ENCODE data around the gene FOXO6.

FOXO6 gene

DNA sequence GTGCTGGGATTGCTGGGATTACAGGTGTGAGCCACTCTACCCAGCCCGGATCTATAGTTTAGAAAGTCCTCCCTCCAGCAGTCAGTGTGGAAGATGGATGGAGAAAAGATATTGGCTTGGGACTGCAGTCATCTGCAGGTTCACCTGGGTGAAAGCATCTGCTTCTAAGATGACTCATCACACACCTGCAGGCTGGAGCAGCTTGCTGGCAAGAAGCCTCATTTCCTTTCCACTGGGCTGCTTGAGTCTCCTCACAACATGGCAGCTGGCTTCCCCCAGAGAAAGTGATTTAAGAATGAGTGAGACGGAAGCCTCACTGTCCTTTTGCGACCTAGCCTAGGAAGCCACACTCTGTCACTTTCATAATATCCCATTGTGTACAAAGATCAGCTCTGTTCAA lies 50.0 kb downstream of the FOXO6 start:
- DNase-seq, result no peak

DNA sequence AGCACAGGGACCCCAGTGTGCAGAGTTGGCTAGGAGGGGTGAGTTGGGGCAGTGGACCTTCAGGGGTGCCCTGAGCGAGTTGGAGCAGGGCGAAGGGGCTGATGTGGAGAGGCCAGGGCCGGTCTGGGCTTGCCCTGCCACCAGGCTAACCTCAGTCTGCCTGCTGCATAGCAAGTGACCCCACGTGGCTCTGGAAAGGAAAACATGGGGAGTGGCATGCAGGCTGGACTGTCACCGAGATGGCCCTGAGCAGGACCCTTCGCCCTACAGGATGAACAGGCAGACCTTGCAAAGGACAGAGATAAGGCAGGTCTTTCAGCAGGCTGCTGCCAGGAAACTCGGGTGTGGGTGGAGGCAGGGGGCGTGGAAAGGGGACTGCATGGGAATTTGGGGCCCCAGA lies 51.5 kb downstream of the FOXO6 start:
- no peak for DNase-seq

DNA sequence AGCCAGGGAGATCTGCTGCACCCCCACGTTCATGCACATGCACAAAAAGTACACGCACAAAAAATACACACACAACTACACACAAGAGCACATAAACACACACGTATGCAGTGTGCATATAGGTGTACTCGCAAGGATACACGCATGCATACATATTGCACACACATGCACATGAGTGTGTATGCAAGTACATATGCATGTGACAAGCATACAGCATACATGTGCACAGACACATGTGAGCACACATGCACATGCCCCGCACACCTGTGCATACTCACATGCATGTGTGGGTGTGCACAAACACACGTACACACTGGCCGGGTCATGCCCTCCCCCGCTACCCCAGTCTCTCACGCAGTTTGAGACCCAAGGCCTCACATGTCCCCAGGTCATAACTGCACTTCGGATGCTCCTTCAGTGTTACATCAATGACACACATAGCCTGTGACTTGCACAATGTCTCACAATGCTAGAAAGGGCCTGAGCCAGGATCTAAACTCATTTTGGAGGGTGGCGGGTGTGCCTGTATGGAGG lies 52.6 kb downstream of the FOXO6 start:
- DNase-seq, result no peak

DNA sequence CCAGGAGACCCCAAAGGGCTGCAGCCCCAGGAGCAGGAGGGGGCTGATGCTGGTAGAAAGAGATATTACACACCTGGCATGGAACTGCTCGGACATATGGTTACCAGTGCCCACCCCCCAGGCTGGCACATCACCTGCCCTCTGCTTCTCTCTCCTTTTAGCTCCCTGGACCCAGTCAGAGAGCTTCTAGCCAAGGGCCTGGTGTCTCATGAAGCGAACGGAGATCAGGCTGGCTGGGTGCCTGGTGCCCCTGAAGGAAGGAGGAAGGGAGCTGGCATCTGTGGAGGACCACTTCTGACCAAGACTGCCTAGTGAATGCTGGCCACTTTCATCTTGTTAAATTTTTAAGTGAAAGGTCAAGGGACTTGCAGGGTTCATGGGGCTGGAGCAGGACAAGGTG lies 53.1 kb downstream of the FOXO6 start:
- no peak for DNase-seq

DNA sequence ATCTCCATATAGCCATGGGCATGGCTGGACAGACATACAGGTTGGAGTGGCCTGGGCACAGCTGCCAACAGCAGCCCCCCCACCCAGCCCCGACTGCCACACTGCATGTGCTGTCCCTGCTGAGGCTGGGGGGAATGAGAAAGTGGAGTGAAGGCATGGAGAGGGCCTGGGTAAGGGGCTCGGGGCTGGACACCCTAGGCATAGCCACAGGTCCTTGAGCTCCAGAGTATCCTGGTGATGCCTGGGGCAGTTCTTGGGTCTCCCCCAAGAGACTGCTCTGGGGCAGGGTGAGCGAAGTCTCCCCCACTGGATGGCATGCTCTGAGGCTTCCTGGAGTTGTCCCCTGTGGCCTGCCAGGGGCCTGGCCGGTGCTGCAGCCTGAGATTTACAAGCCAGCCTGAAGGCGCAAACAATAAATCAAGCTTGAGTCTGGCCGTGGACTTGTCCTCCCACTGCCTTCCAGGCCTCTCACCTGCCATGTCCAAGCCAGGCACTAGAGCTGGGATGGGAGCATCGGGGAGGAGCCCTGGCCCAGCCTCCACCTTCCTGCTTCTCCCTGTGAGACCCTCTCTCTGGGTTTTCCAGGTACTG lies 53.6 kb downstream of the FOXO6 start:
- DNase-seq, result no peak

DNA sequence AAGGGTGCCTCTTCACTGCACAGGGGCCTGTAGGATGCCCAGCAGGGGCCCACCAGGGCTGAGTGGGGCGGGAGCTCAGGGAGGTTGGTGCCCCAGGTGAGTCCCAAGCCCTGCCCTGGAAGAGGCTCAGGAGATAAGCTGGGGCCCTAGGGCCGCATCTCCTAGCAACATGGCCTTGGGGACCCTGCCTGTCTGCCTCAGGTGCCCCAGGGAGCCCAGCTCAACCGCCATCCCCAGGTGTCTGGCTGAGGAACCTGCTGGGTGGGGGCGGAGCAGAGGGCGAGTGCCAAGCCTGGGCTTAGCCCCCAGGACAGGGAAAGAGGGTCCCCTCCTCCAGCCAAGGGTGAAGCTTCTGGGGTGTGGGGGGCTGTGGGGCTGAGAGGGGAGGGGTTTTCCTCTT lies 54.8 kb downstream of the FOXO6 start:
- no peak for DNase-seq

DNA sequence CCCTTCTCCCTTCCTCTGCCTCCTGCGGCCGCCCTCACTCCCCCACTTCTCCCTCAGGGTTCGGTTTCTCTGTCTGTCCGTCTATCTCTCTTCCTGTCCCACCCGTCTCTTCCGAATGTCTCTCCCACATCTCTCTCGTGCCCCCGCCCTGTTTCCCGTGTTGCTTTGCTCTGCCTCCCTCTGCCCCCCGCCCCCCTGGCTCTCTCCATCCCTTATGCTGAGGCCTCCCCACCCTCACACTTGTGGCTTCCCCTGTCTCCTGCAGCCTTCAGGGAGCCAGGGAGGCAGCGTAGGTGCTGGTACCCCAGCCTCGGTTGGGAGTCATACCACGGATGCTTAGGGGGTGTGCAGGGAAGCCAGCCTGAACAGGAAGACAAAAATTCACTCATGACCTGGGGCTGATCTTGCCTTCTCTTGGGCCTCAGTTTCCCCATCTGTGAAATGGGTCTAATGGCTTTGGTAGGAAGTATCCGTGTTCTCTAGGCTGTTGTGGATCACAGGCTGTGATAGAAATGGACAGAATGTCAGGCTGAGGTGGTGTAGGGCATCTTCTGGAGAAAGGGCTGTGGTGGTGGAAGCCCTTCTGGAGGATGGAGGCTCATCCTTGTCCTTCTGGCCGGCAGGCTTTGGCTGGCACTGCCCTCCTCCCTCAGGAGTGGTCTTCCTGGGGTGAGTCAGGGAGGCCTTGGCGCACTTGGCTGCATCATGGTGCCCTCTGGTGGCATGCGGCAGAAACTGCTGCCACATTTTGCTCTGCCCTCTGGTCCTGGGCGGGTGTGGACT lies 55.5 kb downstream of the FOXO6 start:
- DNase-seq, result peak; percentile 26

DNA sequence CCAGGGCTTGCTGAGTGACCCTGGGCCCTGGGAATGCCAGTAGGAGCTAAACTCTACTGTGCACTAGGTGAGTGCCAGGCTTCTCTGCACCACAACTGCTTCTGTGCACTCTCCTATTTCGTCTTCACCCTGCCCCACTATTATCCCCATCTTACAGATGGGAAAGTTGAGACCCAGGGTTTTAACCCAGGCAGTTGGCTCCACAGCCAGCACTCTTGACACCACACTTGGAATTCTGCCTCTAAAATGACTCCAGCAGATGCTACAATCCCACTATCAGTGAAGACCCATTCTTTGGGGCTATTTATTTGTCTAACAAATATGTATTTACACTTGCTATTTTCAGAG lies 56.1 kb downstream of the FOXO6 start:
- DNase-seq, result no peak

DNA sequence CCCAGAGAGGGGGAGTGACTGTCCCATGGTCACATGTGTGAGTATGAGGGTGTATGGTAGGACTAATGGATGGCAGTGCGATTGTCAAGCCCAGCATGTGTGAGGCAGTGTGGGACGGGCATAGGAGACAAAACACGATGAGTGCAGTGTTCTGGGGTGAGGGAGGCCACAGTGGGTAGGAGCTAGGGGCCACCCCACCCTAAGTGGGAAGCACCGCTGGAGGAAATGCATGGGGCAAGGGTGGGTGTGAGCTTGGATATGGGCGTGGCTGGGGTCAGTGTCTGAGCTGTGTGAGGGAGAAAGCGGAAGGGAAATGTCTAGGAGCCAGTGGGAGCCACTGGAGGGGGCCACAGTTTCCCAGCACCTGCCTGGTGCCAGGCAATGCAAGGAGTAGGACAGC lies 56.5 kb downstream of the FOXO6 start:
- DNase-seq, result no peak

DNA sequence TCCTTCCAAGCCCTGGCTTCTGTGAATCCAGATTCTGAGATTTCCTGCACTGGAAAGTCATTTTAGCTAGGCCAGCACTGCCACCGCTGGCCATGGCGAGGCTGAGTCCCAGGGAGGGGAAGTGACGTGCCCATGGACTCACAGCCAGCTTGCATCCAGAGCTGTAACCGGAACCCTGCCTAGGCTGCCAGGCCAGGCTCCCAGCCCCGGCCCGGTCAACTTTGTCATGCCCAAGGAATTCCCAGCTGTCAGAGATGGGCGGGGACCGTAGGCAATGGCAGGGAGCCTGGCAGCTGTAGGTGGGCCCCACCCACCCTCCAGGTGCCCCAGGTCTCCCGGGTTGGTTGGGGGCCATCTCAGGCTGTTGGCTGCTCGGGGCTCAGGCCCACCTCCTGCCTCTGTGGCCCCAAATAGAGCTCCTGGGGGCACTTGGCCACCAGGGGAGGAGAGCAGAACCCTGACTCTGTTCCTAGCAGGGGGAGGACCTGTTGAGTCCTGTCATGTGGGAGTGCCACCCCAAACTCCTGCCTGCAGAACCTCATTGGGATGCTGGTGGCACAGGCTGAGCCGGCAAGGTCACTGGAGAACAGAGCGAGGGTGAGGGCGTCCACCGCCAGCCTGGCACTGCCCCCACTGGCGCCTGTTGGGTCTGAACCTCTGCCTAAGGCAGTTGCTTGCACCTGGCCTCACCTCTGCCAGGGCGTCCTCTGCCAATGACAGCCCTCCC lies 57.8 kb downstream of the FOXO6 start:
- no peak for DNase-seq

DNA sequence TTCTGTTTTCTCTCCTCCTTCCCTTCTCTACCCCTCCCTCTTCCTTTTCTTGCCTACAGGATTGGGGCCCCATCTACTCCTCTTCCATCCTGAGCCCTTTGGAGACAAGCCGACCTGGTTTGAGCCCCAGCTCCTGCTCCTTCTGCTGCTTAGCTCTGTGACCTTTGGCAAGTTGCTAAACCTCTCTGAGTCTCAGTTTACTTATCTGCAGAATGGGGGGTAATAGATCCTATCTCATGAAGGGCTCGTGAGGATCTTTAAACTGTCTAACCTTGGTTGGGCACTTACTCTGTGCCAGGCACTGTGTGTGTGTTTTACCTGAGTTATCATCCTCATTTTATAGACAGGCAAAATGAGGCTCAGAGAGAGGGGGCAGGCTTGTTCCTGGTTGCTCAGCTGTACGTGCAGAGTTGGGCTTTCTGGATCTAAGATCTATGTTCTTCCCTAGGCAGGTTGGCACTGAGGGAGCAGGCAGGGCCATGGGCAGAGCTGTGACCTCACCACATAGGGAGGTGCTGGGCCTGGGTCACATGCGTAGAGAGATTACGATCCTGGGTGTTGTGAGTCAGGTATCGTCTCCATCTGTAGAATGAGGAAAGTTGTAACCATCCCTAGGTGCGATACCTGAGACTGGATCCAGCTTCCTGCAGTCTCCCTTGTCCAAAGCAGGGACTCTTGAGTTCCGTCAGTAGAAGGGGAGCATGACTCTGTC lies 58.5 kb downstream of the FOXO6 start:
- no peak for DNase-seq

DNA sequence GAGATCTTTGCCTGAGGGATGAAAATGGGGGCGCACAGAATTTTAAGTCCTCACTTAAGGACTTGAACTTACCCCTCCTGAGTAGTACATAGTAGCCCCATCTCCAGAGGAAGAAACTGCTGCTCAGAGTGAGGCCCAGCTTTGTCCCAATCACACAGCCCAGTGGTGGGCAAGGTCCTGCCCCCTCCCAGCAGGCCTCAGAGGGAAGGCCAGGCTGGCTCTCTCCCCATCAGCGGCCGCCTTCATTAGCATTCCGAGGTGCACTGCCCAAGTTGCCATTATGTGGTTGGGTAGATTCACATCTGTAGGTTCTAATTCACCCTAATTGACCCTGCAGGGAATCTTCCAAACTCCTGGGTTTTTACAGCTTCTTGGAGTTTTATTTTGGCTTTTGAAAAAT lies 59.1 kb downstream of the FOXO6 start:
- no peak for DNase-seq

DNA sequence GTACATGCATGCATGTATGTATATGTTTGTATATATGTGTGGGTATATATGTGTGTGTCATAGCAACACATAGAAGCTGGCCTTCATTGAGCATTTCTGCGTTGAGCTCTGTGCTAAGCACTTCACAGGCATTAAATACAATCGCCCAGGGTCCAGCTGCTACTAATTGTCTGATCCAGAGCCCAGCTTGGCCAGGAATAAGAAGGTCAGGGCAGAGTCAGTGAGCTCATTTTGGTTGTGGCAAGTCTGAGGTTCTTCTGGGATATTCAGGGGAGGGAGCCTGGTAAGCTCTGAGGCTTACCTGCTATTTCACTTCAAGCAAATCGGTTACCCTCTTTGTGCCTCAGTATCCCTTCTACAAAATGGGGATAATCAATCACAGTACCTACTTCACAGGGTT lies 59.6 kb downstream of the FOXO6 start:
- no peak for DNase-seq

DNA sequence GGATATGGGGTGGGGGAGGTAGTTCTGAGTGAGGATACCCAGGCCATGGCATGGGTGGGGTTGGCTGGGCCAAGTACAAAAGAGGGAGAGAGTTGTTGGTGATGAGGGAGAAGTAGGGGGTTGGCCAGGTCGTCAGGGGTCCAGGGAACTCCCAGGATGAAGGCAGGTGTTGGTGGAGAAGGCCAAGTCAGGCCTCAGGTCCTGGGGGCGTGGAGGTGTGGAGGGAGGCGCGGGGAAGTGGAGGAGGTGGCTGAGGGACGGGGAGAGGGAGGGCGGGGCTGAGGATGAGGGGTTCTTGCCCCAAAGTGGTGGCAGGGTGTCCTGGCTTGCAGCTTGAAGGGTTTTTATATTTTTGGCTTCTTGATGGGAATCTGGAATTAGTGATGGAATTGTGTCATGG lies 61.1 kb downstream of the FOXO6 start:
- DNase-seq, result no peak

DNA sequence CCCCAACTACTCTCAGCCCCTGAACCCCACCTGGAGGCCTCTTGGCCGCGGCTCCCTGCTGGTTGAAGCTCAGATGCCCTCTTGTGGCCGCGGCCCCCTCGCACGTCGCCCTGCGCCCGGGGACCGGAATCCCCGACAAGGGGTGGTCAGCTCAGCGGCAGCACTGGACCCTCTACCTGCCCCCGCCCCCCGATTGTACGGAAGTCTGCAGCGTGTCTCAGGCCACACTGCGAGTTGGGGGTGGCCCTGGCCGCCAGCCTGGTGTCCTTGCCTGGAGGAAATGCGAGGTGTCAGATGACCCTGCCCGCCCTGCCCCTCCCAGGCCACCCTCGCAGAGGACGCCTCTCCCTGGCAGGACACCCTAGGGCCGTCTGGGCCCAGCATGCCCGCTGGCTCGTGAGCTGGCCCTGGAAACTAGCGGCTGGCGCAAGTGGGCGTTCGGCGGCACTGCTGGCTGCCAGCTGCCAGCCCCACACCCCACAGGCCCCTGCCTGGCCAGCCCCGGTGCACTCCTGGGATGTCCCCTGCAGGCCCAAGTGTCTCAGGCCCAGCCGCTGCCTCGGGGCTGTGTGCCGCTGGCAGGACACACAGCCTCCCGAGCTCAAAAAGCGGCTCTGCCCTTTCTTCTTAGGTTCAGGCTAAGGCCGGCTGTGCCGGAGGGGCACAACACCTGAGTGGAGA lies 62.4 kb downstream of the FOXO6 start:
- DNase-seq, result no peak

DNA sequence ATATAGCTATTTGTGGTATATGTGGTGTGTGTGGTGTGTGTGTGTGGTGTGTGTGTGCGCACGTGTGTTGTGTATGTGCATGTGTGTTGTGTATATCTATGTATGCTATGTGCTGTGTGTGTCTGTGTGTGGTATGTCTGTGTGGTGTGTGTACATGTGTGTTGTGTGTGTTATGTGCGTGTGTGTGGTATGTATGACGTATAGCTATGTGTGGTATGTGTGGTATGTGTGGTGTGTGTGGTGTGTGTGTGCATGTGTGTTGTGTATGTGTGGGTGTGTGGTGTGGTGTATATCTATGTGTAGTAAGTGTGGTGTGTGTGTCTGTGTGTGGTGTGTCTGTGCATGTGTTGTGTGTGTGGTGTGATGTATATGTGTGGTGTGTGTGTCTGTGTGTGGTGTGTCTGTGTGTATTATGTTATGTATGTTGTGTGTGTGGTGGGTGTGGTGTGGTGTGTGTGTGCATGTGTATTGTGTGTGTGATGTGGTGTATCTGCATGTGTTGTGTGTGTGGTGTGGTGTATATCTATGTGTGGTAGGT lies 63.4 kb downstream of the FOXO6 start:
- DNase-seq, result no peak

DNA sequence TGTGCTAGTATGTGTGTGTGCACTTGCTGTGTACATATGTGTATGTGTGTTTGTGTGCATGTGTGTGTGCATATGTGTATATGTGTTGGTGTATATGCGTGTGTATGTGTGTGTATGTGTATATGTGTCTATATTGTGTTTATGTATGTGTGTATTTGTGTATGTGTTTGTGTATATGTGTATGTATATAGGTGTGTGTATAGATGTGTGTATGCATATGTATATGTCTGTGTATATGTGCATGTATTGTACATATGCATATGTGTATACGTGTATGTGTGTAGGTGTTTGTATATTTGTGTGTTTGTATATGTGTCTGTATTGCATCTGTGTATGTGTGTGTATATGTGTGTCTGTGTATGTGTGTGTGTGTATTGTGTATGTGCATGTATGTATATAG lies 64.1 kb downstream of the FOXO6 start:
- DNase-seq, result no peak

DNA sequence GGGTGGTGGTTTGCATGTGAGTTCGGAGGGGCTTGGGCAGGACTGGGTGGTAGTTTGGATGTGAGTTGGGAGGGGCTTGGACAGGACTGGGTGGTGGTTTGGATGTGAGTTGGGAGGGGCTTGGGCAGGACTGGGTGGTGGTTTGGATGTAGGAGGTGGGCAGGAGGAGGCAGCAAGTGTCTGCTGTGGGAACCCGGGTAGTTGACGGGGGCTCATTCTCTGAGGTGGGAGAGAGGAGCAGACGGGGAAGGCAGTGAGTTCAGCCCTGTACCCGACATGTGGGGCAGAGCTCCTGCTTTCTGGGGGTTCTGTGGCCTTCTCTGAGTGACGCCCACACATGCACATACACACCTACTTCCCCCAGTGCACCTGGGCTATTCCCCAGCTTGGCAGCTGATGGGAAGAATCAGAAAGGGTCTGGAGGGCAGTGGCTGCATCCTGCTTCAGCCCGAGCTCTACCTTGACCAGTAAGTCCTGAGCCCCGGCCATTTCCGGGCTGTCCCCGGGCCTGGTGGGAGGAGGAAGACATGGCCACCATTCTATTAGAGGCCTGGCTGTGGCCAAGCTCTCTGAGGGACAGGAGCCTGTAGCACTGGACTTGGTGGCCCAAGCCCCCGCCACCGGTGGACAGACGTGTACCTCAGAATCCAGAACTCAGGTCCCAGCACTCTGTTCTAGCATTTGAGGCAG lies 65.1 kb downstream of the FOXO6 start:
- DNase-seq, result no peak

DNA sequence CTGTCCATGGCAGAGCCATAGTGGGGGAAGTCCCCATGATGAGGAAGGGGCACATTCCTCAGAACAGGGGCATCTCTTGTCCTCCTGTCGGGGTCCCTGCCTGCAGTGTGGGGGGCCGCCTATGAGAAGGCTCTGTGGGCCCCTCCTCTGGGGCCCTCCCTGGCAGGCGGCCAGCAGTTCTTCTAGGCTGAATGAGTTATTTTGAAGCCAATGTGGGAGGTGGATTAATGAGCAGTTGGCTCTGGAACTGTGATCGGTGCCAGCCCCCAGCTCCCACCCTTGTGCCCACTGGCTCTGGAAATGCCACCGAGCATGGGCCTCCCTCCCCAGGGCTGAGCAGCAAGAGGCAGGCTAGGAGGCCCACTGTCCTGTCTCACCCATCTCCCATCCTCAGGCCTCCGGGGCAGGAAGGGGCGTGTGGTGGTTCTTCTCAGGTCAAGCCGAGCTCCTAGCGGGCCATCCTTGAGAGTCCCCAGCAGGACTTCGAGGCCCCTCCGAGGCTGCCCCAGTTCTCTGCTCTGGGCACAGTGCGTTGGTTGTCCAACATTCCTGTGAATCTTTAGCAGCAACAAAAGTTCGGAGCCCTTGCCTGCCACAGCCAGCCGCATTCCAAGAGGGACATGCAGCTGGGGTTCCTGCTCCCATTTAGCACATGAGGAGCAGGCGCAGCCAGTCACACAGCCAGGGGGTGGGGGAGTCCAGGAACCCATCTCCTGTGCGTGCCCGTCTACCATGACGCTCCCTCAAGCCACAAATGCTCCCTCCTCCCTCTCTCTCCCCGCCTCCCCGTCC lies 66.1 kb downstream of the FOXO6 start:
- DNase-seq, result no peak

DNA sequence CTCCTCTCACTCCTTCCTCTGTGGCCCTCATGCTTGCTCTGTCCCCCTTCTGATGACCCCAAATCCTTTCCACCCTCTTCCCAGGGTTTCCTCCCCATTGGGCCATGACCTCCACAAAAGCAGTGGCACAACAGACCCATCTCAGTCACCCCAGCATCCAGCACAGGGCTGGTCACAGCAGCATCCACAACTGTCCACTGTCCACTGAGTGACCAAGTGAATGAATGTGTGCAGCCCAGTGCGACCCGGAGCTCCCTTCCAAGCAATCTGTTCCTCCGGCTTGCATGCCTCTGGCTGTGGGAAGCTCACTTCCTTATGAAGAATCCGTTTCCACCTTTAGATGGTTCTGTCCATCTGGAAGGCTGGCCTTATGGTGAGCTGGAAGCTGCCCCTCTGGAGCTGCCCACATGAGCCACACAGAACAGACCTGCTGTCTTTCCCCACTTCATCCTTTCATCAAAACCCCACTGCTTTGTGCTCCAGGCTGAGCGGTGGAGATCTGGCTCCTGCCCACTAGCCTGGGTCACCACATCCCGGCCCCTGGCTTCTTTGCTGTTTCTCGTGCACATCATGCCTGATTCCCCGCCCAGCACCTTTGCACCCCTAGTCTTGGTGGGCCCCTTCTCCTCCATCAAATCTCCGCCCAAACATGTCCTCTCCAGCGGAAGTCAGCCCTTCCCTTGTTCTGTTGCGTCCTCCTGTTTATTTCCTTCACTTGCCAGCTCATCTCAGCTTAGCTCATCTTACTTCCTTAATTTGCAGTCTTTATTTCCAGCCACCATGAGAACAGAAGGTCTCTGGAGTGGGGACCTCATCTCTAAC lies 66.9 kb downstream of the FOXO6 start:
- DNase-seq, result no peak
